Panc1 (cell line): Measurements from ENCODE around the gene EFCAB11.

Experiments used
- CTCF ChIP-seq: fragments of 450-650 bp; IDR thresholded peaks from 2 replicates; pipeline ENCODE4 v1.5.1; 2017; ENCODE audit warnings: mild to moderate bottlenecking
- POLR2AphosphoS5 ChIP-seq: IDR thresholded peaks from 2 replicates; pipeline ENCODE4 v1.6.1; 2012; ENCODE audit warnings: mild to moderate bottlenecking, low read depth, low read length, moderate library complexity
- REST ChIP-seq, 2 experiments: IDR thresholded peaks; 2 replicates each; pipeline ENCODE4 v1.6.1; 2011 to 2012; ENCODE audit warnings: low read depth in 2 of 2, control low read depth in 1 of 2, low read length in 1 of 2, mild to moderate bottlenecking in 1 of 2, moderate library complexity in 1 of 2; ENCODE audit not compliant: insufficient read depth in 1 of 2
- SIN3A ChIP-seq: IDR thresholded peaks from 2 replicates; pipeline ENCODE4 v1.6.1; 2012; ENCODE audit warnings: low read depth, mild to moderate bottlenecking, low read length, moderate library complexity, borderline replicate concordance; ENCODE audit not compliant: insufficient read depth

- TF ChIP-seq CTCF: no peak
- no peak for TF ChIP-seq REST (IDR thresholded peaks at IDR 0.05; ENCODE audit: insufficient read depth in 1 of 2, low read depth in 2 of 2, low read length in 1 of 2)
- no peak for TF ChIP-seq POLR2AphosphoS5
- TF ChIP-seq SIN3A: no peak
These were observed 96.4 kb downstream of the EFCAB11 start for GRCh38 chr14:89858089-89858488.
